Measurements from ENCODE around the gene NACC1. TPM values are rescaled to one million over a fixed set of nuclear protein-coding genes. Genes with fewer than 3 reads are reported as not detected.

Gene NACC1
- total and polyA plus RNA-seq, 2 of the 13 experiments (the other 11 are each of a cell fraction or from before 2014, with no cell fraction given): 31.8 to 42.3 TPM

- ATAC-seq: peak; percentile 96
- Histone ChIP-seq H3K4me2 (ENCODE audit: low read depth, low read length) (peak overlapping the region; percentile 69), H3K4me1 (ENCODE audit: insufficient read depth, low read length) (peaks cover 38% of the 10 kb centered on the region), H2AFZ (ENCODE audit: low read length) (no peak overlapping the region), H3K27me3 (ENCODE audit: control insufficient read depth in 1 of 2, insufficient read depth in 2 of 2, low read length in 2 of 2) (no peaks in the 10 kb centered on the region), H3K9me3 (ENCODE audit: low read length) (no peaks in the 10 kb centered on the region), H3K79me2 (ENCODE audit: insufficient read depth, low read length) (peaks cover 65% of the 10 kb centered on the region), H3K9ac (ENCODE audit: insufficient read depth, low read depth, low read length) (peak overlapping the region; percentile 77), H3K27ac (ENCODE audit: extremely low read length, insufficient read depth, low read length) (peak overlapping the region; percentile 96), H3K36me3 (replicated peaks in 1 of 2; ENCODE audit: control insufficient read depth in 1 of 2, insufficient read depth in 2 of 2, low read length in 2 of 2) (peaks cover 4 to 29% of the 10 kb centered on the region in 2 experiments; a peak in 4 of 5 replicates), H4K20me1 (ENCODE audit: insufficient read depth, low read length) (peaks cover 4% of the 10 kb centered on the region), H3K4me3 (replicated peaks in 1 of 3; ENCODE audit: insufficient read depth in 1 of 3, low read depth in 2 of 3, low read length in 3 of 3) (peak overlapping the region in 1 of 3 experiments; percentile 13; a peak in 2 of 6 replicates)
- intact Hi-C loops (cut with micrococcal nuclease; ENCODE audit: unreplicated experiment) (no loop called here), in situ Hi-C loops (cut with HindIII; ENCODE audit: extremely low pct_ligation_motif_present, low pct_unique_long_range_greater_than_20kb) (no loop called here)
- peak; percentile 94 for FAIRE-seq
- CTCF ChIA-PET (ENCODE audit: low intra/inter-chr PET ratio, low total read pairs): no interaction called here
- POLR2A ChIA-PET: interaction anchor here (1.2 to 2.7 kb wide), 8 partner anchors 9 to 182 kb away, joined by 3 to 13 read pairs (median 8); partner anchors contain the start of genes IER2, NACC1, RAD23A and STX10
- no TSS peak for BruUV-seq (replicated peaks)
- WGBS (ENCODE audit: low lambda C conversion rate): no CpG with 5 or more reads among the region's 1 CpG
- DNase-seq (ENCODE audit: low spot score): peak; percentile 93
- TF ChIP-seq POGK (CRISPR knock-in tag; conservative IDR thresholded peaks at IDR 0.05): 0 out of 2 replicates have a peak, but pooled peaks have one; percentile 46
- TF ChIP-seq GFI1 (CRISPR knock-in tag; IDR thresholded peaks at IDR 0.05; ENCODE audit: borderline replicate concordance): peak; percentile 22; the same call in 1 of the 2 replicates
- no peak for TF ChIP-seq GLI4 (CRISPR knock-in tag; IDR thresholded peaks at IDR 0.05; ENCODE audit: borderline replicate concordance)
- no peak for TF ChIP-seq BCLAF1 (IDR thresholded peaks at IDR 0.05)
- TF ChIP-seq TARDBP (CRISPR knock-in tag; IDR thresholded peaks at IDR 0.05): peak; percentile 48
- no peak for TF ChIP-seq PLRG1 (conservative IDR thresholded peaks at IDR 0.05)
- TF ChIP-seq MYC (CRISPR knock-in tag; IDR thresholded peaks at IDR 0.05; ENCODE audit: borderline replicate concordance): peak; percentile 34; the same call in 1 of the 2 replicates
- peak; percentile 94 for TF ChIP-seq ZBTB37 (CRISPR knock-in tag; IDR thresholded peaks at IDR 0.05)
- TF ChIP-seq PCBP1 (IDR thresholded peaks at IDR 0.05; ENCODE audit: borderline replicate concordance, low read depth, low read length): no peak
- TF ChIP-seq KDM2A (CRISPR knock-in tag; IDR thresholded peaks at IDR 0.05; ENCODE audit: borderline replicate concordance, low read depth): peak; percentile 25; the same call in 1 of the 2 replicates
- TF ChIP-seq ESRRA (CRISPR knock-in tag; IDR thresholded peaks at IDR 0.05; ENCODE audit: low read depth): peak; percentile 93
- TF ChIP-seq SNAPC4 (CRISPR knock-in tag; IDR thresholded peaks at IDR 0.05): 0 out of 2 replicates have a peak, but pooled peaks have one; percentile 32
- TF ChIP-seq ZNF550 (CRISPR knock-in tag; IDR thresholded peaks at IDR 0.05; ENCODE audit: borderline replicate concordance): no peak
Observed at GRCh38 chr19:13128583-13128982, 10.5 kb downstream of the NACC1 start.

All from HepG2 (cell line).